HG03108 (cell line): Measurements from ENCODE around the gene CLCNKB.
"Not testable (repeated sequence)": the region's sequence is repeated elsewhere in the genome, so short reads cannot be mapped to it uniquely, and the experiment has no call there.

Experiments used
- ATAC-seq: cut with Tn5 transposase; IDR thresholded peaks from one replicate; pipeline ENCODE4 v1.9.1; 2021; ENCODE audit warnings: moderate library complexity; ENCODE audit not compliant: unreplicated experiment

Gene CLCNKB

GRCh38 chr1:16055613-16056520 is 12.3 kb downstream of the CLCNKB start:
- ATAC-seq, result peak; percentile 51

DNA sequence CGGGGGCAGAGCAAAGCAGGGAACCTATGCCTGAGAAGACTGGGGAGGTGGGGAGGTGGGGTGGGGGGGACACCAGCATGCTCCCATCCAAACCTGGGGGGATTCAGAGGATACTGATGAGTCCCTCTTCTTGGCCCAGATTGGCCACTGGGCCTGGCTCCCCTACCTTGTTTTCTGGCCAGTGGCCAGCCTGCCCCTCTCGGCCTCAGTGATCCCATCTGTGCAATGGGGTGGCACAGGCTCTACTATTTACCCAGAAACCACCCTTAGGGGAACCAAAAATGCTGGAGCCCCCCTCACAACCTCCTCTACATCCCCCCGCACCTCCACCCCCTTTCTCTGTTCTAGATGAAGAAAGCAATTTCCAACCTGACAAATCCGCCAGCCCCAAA is 12.9 kb downstream of the CLCNKB start:
- not testable (repeated sequence) for ATAC-seq

- not testable (repeated sequence) for ATAC-seq
Measured at GRCh38 chr1:16057314-16057915, 13.8 kb downstream of the CLCNKB start.

DNA sequence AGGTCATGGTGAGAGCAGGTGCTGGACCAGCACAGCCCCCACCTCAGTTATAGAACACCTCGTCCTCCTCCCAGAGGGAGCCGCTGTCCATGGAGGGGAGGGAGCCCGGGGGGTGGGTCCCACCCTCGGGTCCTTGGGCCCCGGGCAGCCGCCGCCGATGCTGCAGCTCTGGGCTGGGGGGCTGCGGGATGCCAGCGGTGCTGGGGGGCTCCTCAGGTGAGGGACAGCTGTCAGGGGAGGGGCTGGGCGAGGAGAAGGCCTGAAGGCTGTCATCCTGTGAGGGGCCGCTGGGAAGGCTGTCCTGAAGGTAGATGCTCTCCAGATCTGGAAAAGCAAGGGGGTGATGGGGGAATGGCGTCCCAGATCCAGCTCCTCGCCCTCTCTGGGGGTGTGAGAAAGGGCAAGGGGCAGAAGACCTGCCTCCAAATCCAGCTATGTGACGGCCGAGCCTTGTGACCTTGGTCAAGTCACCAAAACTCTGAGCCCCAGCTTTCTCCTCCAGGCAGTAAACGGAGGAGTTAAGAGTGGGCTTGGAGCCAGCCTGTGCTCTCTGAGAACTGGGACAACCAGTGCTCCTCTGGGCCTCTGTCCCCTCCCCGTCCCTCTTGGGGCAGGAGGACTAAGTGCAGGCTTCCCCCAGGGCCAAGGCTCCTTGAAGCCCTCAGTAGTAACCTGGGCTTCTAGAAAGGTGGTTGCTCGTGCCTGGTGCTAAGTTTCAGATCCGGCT is 15.0 kb downstream of the CLCNKB start:
- ATAC-seq, result not testable (repeated sequence)

GRCh38 chr1:16061266-16061665 is 17.7 kb downstream of the CLCNKB start:
- no peak for ATAC-seq

GRCh38 chr1:16061989-16062686 is 18.6 kb downstream of the CLCNKB start:
- not testable (repeated sequence) for ATAC-seq

GRCh38 chr1:16062687-16063075 is 19.1 kb downstream of the CLCNKB start:
- not testable (repeated sequence) for ATAC-seq

DNA sequence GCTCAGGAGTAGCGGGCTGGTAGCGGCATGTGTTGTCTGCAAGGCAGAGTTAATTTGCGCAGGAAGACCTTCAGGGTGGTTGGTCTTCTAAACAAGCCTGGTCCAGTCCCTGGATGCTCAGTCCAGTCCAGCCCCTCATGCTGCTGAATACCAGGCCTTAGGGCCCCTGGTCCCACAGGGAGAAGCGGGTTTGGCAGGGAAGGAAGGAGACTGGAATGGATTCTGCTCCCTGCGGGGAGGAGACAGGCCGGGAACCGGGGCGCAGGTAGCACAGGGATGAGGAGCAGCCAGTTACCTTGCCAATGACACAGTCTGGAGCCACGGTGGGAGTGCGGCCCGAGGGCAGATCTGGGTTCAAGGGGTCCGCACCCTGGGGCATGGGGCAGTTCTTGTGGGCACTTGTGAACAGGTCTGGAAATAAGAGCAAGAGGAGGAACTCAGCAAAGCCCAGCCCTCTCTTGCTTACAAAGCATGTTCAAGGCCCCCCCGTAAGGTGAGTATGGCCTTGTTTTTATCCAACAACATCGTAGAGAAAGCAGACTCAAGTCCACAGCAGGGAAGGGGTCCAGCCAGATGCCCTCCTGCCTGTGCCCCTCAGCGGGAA is 19.7 kb downstream of the CLCNKB start:
- ATAC-seq, result no peak

GRCh38 chr1:16063921-16064320 is 20.3 kb downstream of the CLCNKB start:
- no peak for ATAC-seq

DNA sequence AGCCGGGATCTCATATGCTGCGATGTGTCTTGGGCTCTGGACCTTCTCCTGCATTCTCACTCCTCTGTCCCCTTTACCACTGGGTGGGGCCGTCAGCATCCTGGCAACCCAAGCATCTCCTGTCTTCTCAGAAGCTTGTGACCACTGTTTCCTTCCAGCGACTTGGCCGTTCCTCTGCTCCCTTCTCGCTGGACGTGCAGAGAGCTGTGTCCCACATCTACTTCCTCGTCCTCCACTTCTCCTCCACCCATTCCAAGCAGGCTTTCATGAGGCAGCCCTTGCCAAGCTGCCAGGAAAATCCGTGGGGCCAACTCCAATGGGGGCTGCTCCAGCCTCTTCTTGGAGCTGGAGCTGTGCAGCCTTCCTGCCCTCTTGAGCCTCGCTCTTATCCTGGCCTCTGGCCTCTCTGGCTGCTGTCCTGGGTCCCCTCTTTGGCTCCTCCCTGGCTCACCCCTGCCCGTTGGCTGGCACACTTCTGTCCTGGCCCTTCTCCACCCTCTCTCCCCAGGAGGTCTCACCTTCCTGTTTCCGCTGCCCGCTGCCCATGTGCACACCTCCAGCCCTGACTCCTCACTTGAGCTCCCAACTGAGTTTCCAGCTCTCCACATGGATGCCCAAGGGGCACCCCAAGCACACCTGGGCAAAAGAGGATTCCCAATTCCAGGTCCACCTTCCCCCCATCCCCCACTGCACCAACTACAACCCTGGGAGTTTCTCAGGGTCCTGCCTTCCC is 21.1 kb downstream of the CLCNKB start:
- no peak for ATAC-seq

DNA sequence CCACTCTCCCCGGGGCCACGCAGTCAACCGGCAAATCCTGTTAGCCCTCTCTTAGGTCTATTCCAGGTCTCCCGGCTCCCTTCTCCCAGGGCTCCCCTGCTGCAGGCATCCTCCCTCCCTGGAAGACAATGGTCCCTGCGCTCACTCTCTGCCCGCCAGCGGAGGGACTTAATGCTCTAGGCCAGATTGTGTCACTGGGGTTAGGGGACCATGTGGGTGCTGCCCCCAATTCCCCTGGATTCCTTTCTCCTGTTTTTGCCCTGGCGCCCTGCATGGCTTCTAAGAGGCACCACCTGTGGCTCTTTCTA is 21.6 kb downstream of the CLCNKB start:
- ATAC-seq, result no peak

DNA sequence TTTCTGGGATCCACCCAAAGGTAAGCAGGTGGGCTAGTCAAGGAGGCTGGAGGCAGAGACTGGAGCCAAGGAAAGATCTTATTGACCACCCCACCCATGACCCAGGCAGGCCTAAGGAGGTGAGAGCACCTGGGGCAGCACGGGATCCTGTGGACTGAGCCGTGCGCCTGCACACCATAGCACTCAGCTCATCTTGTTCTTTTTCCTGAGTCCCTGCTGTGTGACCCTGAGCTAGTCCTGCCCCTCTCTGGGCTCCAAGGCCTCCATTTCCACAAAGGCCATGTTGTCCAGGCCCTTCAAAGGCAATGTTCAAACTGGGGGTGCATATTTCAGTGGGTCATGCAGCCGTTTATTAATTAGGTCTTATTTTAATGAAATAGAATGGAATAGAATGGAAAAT is 22.7 kb downstream of the CLCNKB start:
- no peak for ATAC-seq

- no peak for ATAC-seq
Measured at GRCh38 chr1:16067127-16067768, 23.7 kb downstream of the CLCNKB start.

GRCh38 chr1:16067933-16068332 is 24.4 kb downstream of the CLCNKB start:
- ATAC-seq, result no peak

DNA sequence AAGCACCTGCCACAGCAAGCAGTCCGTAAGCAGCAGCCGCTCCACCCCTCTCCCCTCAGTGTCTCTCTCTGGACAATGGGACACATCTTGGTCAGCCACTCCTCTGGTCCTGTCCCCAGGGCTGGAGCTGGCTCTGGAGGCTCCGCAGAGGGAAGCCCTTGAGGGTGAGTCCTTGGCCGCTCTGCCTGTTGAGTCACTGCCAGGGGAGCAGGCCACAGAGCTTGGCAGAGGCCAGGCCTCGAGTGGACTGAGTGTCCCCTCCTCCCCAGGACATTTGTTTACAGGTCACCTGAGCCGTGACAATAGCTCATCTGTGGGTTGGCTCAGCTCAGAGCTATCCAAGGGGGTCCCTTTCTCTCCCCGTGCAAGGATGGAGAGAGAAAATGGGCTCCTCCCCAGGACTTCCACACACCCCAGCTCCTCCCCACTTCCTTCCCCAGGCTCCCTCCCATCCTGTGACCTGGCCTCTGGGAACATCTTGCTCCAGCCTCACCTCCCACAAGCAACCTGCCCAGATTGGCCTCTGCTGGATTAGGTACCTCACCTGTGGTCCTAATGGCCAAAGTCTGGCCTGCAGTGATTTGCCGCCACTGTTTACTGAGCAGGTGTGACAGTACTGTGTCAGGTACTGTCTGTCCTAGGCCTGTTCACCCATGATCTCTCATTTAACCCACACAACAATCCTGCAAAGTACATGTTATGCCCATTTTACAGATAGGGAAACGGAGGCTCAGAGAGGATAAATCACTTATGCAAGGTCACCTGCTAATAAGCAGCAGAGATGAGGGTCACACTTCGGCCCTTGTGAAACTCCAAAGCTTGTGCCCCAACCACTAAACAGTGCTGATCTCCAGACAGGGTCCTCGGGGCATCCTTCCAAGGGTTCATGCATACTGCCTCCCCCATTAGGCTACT is 25.0 kb downstream of the CLCNKB start:
- ATAC-seq, result no peak

DNA sequence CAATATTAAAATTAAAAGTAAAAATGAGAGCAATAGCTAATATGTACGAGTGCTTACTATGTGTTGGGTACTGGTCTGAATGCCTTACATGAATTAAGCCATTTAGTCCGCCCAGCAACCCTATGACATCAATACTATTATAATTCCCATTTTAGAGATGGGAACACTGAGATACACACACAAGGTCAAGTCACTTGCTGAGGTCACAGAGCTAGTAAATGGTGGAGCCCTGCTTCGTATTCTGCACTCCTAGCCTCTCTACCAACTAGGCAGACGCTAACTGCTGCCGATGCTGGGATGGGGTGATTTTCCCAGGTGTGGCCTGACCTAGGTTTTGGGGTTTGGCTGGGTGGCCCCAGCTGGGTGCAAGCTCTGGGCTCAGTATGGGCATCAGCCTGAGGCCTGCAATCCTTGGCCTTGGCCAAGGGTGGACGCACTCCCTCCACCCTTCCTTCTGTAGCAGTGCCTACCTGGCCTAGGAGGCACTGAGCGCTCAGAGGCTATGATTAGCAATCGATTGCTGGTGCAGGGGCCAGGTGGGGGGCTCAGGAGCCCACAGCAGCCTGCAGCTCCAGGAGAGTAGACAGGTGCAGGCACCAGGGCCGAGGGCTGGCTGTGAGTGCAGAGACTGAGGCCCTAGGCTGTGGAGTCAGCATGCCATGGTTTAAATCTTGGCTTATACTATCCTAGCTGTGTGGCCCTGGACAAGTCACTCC is 27.2 kb downstream of the CLCNKB start:
- ATAC-seq, result no peak

- ATAC-seq, result no peak
Measured at GRCh38 chr1:16071614-16072013, 28.0 kb downstream of the CLCNKB start.

- ATAC-seq, result no peak
Measured at GRCh38 chr1:16072095-16072494, 28.5 kb downstream of the CLCNKB start.
